D721Med (cell line): ENCODE data around the gene MSMO1.

ENCODE experiments used
- DNase-seq: peaks from one replicate; pipeline ENCODE4 v3.0.0; 2011; ENCODE audit warnings: low spot score; ENCODE audit not compliant: insufficient read length
- FAIRE-seq: peaks from 2 replicates; lab custom pipeline; 2011; peaks lifted over from hg19 to GRCh38; lab: Jason Lieb, UNC
- CTCF ChIP-seq: IDR thresholded peaks from 2 replicates; pipeline ENCODE4 v1.5.1; 2012; ENCODE audit warnings: mild to moderate bottlenecking, control low read depth; ENCODE audit not compliant: insufficient read depth; ENCODE audit errors: missing control alignments

Gene MSMO1

GRCh38 chr4:165360985-165361670 lies 33.7 kb downstream of the MSMO1 start:
- no peak for TF ChIP-seq CTCF
- DNase-seq = no peak
- FAIRE-seq = no peak

GRCh38 chr4:165361810-165362209 lies 34.3 kb downstream of the MSMO1 start:
- FAIRE-seq = no peak

GRCh38 chr4:165364452-165365080 lies 37.1 kb downstream of the MSMO1 start:
- no peak for DNase-seq
- no peak for FAIRE-seq
- TF ChIP-seq CTCF = no peak

More at GRCh38 chr4:165361810-165362209, 34.3 kb downstream of the MSMO1 start:
- DNase-seq = no peak
- no peak for TF ChIP-seq CTCF

DNA sequence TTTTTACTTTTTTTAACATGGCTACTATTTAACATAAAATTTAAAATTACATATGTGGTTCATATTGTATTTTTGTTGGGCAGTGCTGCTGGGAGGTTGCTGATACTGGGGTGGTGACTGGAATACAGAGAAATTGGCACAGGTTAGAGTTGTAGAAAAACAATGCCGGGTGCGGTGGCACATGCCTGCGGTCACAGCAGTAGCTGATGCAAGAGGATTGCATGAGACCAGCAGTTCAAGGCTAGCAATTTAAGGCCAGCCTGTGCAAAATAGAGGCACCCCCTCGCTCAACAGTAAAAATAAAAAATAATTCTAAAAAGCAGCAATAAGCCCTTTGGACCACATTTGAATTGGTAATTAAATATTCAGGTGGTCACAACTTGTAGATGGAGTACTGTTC lies 39.6 kb downstream of the MSMO1 start:
- FAIRE-seq = no peak
- DNase-seq = no peak
- TF ChIP-seq CTCF = no peak

DNA sequence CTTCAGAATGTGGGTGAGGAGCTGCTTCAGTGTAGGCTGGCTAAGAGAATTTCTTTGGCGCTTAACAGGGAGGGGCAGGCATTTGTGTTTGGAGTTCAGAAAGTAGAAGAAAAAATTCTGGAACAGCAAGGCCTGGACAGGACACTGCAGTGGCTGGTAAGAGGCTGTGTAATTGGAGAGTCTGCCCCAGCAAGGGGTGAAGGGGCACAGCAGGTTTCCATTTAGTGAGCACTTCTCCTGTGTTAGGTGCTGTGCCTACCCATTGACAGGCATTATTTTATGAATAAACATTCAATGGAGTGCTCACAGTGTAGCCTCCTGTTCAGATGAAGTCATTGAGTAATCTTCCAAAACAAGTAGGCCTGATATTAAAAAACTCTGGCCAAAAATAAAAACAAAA lies 40.6 kb downstream of the MSMO1 start:
- no peak for DNase-seq
- no peak for FAIRE-seq
- no peak for TF ChIP-seq CTCF

DNA sequence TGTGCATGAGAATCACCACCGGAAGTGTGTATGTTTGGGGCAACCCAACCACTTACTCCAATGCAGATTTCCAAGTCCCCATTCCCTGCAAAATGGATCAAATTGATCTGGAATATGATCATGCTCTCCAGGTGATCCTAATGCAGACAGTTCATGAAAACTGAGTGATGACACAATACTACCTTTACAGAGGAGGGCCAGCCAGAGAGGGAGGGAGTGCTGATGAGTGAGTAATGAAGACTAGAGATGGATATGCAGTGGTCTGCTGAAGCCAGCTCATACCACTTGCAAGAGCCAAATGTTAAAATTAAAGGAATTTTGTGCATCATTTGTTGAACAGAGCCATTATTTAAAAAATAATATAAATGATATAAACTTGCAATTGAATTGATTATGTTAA lies 41.1 kb downstream of the MSMO1 start:
- TF ChIP-seq CTCF = no peak
- no peak for DNase-seq

GRCh38 chr4:165369522-165369921 lies 42.1 kb downstream of the MSMO1 start:
- FAIRE-seq (no peak), DNase-seq (no peak)
- no peak for TF ChIP-seq CTCF

More for the DNA sequence above, 41.1 kb downstream of the MSMO1 start:
- no peak for FAIRE-seq
